PC-9 (cell line): Measurements from ENCODE around the gene LAMA3.

ENCODE experiments used
- EZH2 ChIP-seq: fragments of 200-600 bp; sonication (generic); IDR thresholded peaks from 2 replicates; pipeline ENCODE4 v1.8.0; 2017; ENCODE audit warnings: antibody characterized with exemption, low read depth
- TF ChIP-seq, protein P1 (sequence below): fragments of 200-600 bp; sonication (generic); conservative IDR thresholded peaks from 2 replicates; pipeline ENCODE4 v1.6.1; 2017; ENCODE audit warnings: mixed run types, antibody characterized with exemption, mild to moderate bottlenecking, moderate library complexity

DNA sequence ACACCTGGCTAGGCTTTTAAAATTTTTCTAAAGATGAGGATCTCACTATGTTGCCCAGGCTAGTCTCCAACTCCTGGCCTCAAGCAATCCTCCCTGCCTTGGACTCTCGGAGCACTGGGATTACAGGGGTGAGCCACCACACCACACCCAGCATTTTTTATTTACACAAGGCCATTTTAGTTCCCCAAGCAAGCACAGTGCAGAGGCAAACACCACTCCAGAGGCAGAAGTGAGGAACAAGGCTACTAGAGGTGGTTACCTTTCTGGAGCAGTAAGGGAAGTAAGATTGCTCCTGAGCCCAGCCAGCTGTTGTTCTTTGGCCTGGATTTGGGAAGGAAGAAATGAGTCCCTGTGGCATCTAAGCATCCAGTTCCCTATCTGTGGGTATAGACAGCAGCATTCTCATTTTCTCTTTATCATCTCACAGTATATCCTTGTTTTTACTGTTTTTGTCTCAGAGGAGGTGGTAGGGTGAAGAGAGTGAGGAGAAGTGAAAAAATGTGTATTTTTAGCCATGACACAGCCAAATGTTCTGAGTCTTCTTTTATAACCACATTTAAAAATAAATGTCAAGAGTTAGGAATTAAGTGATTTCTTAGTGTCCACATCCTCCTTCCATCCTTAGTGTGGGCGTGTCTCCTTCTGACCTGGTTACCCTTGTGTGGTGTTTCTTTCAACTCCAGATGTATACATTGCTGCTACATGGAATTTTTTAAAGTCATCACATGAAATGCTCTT is 314.8 kb downstream of the LAMA3 start:
- TF ChIP-seq, protein P1, sequence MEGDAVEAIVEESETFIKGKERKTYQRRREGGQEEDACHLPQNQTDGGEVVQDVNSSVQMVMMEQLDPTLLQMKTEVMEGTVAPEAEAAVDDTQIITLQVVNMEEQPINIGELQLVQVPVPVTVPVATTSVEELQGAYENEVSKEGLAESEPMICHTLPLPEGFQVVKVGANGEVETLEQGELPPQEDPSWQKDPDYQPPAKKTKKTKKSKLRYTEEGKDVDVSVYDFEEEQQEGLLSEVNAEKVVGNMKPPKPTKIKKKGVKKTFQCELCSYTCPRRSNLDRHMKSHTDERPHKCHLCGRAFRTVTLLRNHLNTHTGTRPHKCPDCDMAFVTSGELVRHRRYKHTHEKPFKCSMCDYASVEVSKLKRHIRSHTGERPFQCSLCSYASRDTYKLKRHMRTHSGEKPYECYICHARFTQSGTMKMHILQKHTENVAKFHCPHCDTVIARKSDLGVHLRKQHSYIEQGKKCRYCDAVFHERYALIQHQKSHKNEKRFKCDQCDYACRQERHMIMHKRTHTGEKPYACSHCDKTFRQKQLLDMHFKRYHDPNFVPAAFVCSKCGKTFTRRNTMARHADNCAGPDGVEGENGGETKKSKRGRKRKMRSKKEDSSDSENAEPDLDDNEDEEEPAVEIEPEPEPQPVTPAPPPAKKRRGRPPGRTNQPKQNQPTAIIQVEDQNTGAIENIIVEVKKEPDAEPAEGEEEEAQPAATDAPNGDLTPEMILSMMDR: no peak
- TF ChIP-seq EZH2: no peak
